IMR-90 (cell line): ENCODE measurements around the gene CENPX. TPM values are rescaled to one million over a fixed set of nuclear protein-coding genes. Genes with fewer than 3 reads are reported as not detected.

ENCODE experiments used
- ATAC-seq: fragments of 200-7000 bp; cut with Tn5 transposase; 2 replicates; pipeline ENCODE4 v1.9.1; 2020; ENCODE audit warnings: low read depth, mild to moderate bottlenecking, moderate library complexity
- BruUV-seq: library from RNA; stranded (reverse); fragments of 400-500 nt; replicated peaks from 2 replicates; lab custom pipeline; 2021; lab: Mats Ljungman, UMichigan
- CTCF ChIA-PET: fragments of 300-600 bp; formaldehyde crosslinking; extraction: SDS; loops from one replicate; lab custom pipeline; 2021; ENCODE audit warnings: antibody characterized with exemption; lab: Yijun Ruan, JAX
- POLR2A ChIA-PET: fragments of 300-600 bp; sonication (Branson Sonifier 250); formaldehyde crosslinking; loops from one replicate; lab custom pipeline; 2022; ENCODE audit warnings: antibody characterized with exemption; ENCODE audit not compliant: unreplicated experiment; lab: Charles Lee
- DNase-seq: peaks from one replicate; pipeline ENCODE4 v3.0.0; 2013
- H2AFZ ChIP-seq: replicated peaks from 2 replicates; pipeline ENCODE3; 2013; ENCODE audit warnings: low read length, mild to moderate bottlenecking; ENCODE audit not compliant: poor library complexity
- H2AK5ac ChIP-seq: 2 replicates; pipeline ENCODE4 v1.6.1; 2013; ENCODE audit warnings: low read depth, low read length, inconsistent platforms
- H2AK9ac ChIP-seq: replicated peaks from 2 replicates; pipeline ENCODE3; 2013; ENCODE audit warnings: mild to moderate bottlenecking, low read depth, low read length, moderate library complexity; ENCODE audit not compliant: poor library complexity
- H2BK120ac ChIP-seq: 2 replicates; pipeline ENCODE4 v1.6.1; 2013; ENCODE audit warnings: low read depth, low read length, inconsistent platforms
- H2BK15ac ChIP-seq: 3 replicates; pipeline ENCODE4 v1.6.1; 2013; ENCODE audit warnings: low read depth, low read length, inconsistent platforms
- H2BK20ac ChIP-seq: 2 replicates; pipeline ENCODE4 v1.6.1; 2013; ENCODE audit warnings: low read depth, mild to moderate bottlenecking, inconsistent platforms, low read length, moderate library complexity
- H2BK5ac ChIP-seq: 2 replicates; pipeline ENCODE4 v1.6.1; 2013; ENCODE audit warnings: mild to moderate bottlenecking, low read depth, low read length, inconsistent platforms; ENCODE audit not compliant: poor library complexity, severe bottlenecking
- H3K14ac ChIP-seq: replicated peaks from 2 replicates; pipeline ENCODE4 v1.6.1; 2013; ENCODE audit warnings: low read depth, low read length, inconsistent platforms
- H3K18ac ChIP-seq: 2 replicates; pipeline ENCODE4 v1.6.1; 2013; ENCODE audit warnings: low read depth, low read length, control low read depth
- H3K23ac ChIP-seq: 2 replicates; pipeline ENCODE4 v1.6.1; 2013; ENCODE audit warnings: low read depth, low read length, inconsistent platforms
- H3K27ac ChIP-seq: 2 replicates; pipeline ENCODE4 v1.5.1; 2013; ENCODE audit warnings: mild to moderate bottlenecking, control low read depth, low read length; ENCODE audit not compliant: insufficient read depth
- H3K27me3 ChIP-seq: 2 replicates; pipeline ENCODE4 v1.6.1; 2013; ENCODE audit warnings: low read length; ENCODE audit not compliant: control insufficient read depth, insufficient read depth
- H3K36me3 ChIP-seq: 2 replicates; pipeline ENCODE4 v1.6.1; 2013; ENCODE audit warnings: low read length, mixed read lengths; ENCODE audit not compliant: control insufficient read depth, insufficient read depth
- H3K4ac ChIP-seq: 2 replicates; pipeline ENCODE4 v1.6.1; 2013; ENCODE audit warnings: low read depth, low read length, inconsistent platforms
- H3K4me1 ChIP-seq: 2 replicates; pipeline ENCODE4 v1.6.1; 2013; ENCODE audit warnings: low read length, mixed read lengths; ENCODE audit not compliant: control insufficient read depth, insufficient read depth
- H3K4me2 ChIP-seq: 2 replicates; pipeline ENCODE4 v1.6.1; 2013; ENCODE audit warnings: low read depth, mild to moderate bottlenecking, control low read depth, low read length, moderate library complexity
- H3K4me3 ChIP-seq: 2 replicates; pipeline ENCODE4 v1.5.1; 2013; ENCODE audit warnings: low read depth, mild to moderate bottlenecking, control low read depth, low read length, moderate library complexity; ENCODE audit not compliant: insufficient read depth
- H3K56ac ChIP-seq: 2 replicates; pipeline ENCODE4 v1.6.1; 2013; ENCODE audit warnings: low read length, inconsistent platforms; ENCODE audit not compliant: insufficient read depth; ENCODE audit errors: extremely low read depth
- H3K79me1 ChIP-seq, 2 experiments: 2 replicates each; pipeline ENCODE4 v1.6.1; 2013; ENCODE audit warnings: low read length in 2 of 2, inconsistent platforms in 1 of 2, low read depth in 1 of 2
- H3K9ac ChIP-seq: 2 replicates; pipeline ENCODE4 v1.6.1; 2013; ENCODE audit warnings: low read depth, low read length, control low read depth
- H3K9me1 ChIP-seq: 2 replicates; pipeline ENCODE4 v1.6.1; 2013; ENCODE audit warnings: low read length, inconsistent platforms; ENCODE audit not compliant: insufficient read depth
- H3K9me3 ChIP-seq: 2 replicates; pipeline ENCODE4 v1.6.1; 2013; ENCODE audit warnings: low read length; ENCODE audit not compliant: control insufficient read depth, insufficient read depth
- H4K20me1 ChIP-seq: 2 replicates; pipeline ENCODE4 v1.6.1; 2013; ENCODE audit warnings: low read length, inconsistent platforms; ENCODE audit not compliant: insufficient read depth
- H4K5ac ChIP-seq: 2 replicates; pipeline ENCODE4 v1.6.1; 2013; ENCODE audit warnings: mild to moderate bottlenecking, low read depth, low read length, control low read depth
- H4K8ac ChIP-seq, 2 experiments: 2 replicates each; pipeline ENCODE4 v1.6.1; 2013; ENCODE audit warnings: low read depth in 2 of 2, low read length in 2 of 2, control low read depth in 1 of 2, inconsistent platforms in 1 of 2
- H4K91ac ChIP-seq: 2 replicates; pipeline ENCODE4 v1.6.1; 2013; ENCODE audit warnings: low read depth, low read length, inconsistent platforms; ENCODE audit not compliant: insufficient read depth
- CEBPB ChIP-seq: IDR thresholded peaks from 2 replicates; pipeline ENCODE4 v1.6.1; 2012; ENCODE audit warnings: low read depth, low read length, improper control_type of control experiment
- CHD1 ChIP-seq: IDR thresholded peaks from 2 replicates; pipeline ENCODE4 v1.6.1; 2012; ENCODE audit warnings: low read depth, low read length, improper control_type of control experiment
- FOS ChIP-seq: fragments of 150-350 bp; IDR thresholded peaks from 2 replicates; pipeline ENCODE4 v1.6.1; 2016; ENCODE audit warnings: low read depth, low read length
- MAZ ChIP-seq: IDR thresholded peaks from 2 replicates; pipeline ENCODE4 v1.6.1; 2012; ENCODE audit warnings: low read depth, mild to moderate bottlenecking, low read length, improper control_type of control experiment, moderate library complexity, borderline replicate concordance
- MXI1 ChIP-seq: IDR thresholded peaks from 2 replicates; pipeline ENCODE4 v1.6.1; 2012; ENCODE audit warnings: low read depth, mild to moderate bottlenecking, low read length, moderate library complexity, borderline replicate concordance
- POLR2A ChIP-seq: IDR thresholded peaks from 2 replicates; pipeline ENCODE4 v1.6.1; 2012; ENCODE audit warnings: mild to moderate bottlenecking, low read depth, low read length
- RAD21 ChIP-seq: IDR thresholded peaks from 2 replicates; pipeline ENCODE4 v1.6.1; 2012; ENCODE audit warnings: low read length, improper control_type of control experiment
- RCOR1 ChIP-seq: IDR thresholded peaks from 2 replicates; pipeline ENCODE4 v1.6.1; 2012; ENCODE audit warnings: mild to moderate bottlenecking, low read length, improper control_type of control experiment; ENCODE audit not compliant: insufficient replicate concordance
- SMC3 ChIP-seq: fragments of 150-350 bp; IDR thresholded peaks from 2 replicates; pipeline ENCODE4 v1.6.1; 2016; ENCODE audit warnings: low read depth, mild to moderate bottlenecking, antibody characterized with exemption, low read length, moderate library complexity
- USF2 ChIP-seq: fragments of 150-350 bp; IDR thresholded peaks from 2 replicates; pipeline ENCODE4 v1.6.1; 2017; ENCODE audit warnings: mild to moderate bottlenecking, antibody characterized with exemption, low read length, low read depth
- WGBS, 2 experiments: methylation state at CpG; one replicate each; pipeline versions ENCODE4 v1.1.5 to v1.1.7; 2013; ENCODE audit warnings: missing lambda C conversion rate in 2 of 2; ENCODE audit not compliant: insufficient read length in 1 of 2; ENCODE audit errors: extremely low coverage in 2 of 2; 5-methylcytosine and 5-hydroxymethylcytosine counted together
- dilution Hi-C: fragments of 300-500 bp; cut with HindIII; formaldehyde crosslinking; loops from one replicate; pipeline ENCODE4 v1.14.3; 2018; ENCODE audit warnings: low sequenced_read_pairs; ENCODE audit not compliant: unreplicated experiment
- in situ Hi-C: fragments of 300-500 bp; cut with MboI; formaldehyde crosslinking; loops from 3 replicates; pipeline ENCODE4 v1.14.3; 2019; ENCODE audit warnings: low sequenced_read_pairs, inconsistent platforms, mixed read lengths
- intact Hi-C: fragments of 100-400 bp; cut with micrococcal nuclease; formaldehyde crosslinking; loops from 2 replicates; pipeline ENCODE4 v1.10.0; 2022
- polyA plus RNA-seq, 3 experiments: library from polyadenylated mRNA; depleted of rRNA; stranded (reverse); fragments of >200 nt; gene quantifications; 2 replicates each; pipeline ENCODE4 v1.2.3, GENCODE V29; 2012; ENCODE audit warnings: low replicate concordance in 1 of 3
- total RNA-seq: library from RNA; depleted of rRNA; stranded (reverse); fragments of >200 nt; gene quantifications from 2 replicates; pipeline ENCODE4 v1.2.3, GENCODE V29; 2012
- TF ChIP-seq, protein P1 (sequence below): fragments of 150-350 bp; IDR thresholded peaks from 2 replicates; pipeline ENCODE4 v1.6.1; 2016; ENCODE audit warnings: low read depth, mild to moderate bottlenecking, low read length, moderate library complexity, borderline replicate concordance

Gene CENPX
- total and polyA plus RNA-seq, 2 of the 4 experiments (the other 2 are of a cell fraction), result 44.8 to 86.8 TPM

DNA sequence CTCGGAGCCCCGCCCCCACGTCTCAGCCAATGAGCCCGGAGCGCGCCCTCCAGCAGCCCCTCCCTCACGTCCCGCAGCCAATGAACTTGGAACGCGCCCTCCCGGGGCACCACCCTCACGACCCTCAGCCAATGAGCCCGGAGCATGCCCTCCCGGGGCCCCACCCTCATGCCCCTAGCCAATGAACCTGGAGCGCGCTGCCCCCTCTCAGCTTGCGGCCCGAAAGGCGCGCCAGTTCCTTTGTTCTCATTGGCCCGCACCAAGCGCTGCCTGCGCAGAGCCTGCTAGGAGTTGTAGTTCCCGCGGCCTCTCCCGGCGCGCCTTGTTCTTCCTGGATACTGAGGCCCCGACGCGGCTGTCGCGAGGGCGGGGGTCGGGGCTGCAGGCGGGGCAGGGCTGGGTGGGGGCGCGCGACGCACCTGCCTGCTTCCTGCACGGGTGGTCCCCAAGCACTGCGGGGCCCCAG is 336 bp upstream of the CENPX start, which contains the start of gene LRRC45:
LRRC45 (plus strand) TSS at position 325 of the 466 bp plus-strand sequence. CDS start 339 bp downstream, outside the sequence.
- Histone ChIP-seq H2AK5ac (peak within 1 kb of the TSS; percentile 70), H3K4me2 (peak within 1 kb of the TSS; percentile 99), H2BK120ac (no peak within 1 kb of the TSS; the same call in 1 of the 2 replicates), H3K9ac (peak within 1 kb of the TSS; percentile 81), H2BK20ac (no peak within 1 kb of the TSS), H3K27ac (peak within 1 kb of the TSS; percentile 51; the same call in 1 of the 2 replicates), H4K91ac (peak within 1 kb of the TSS; percentile 1; the same call in 1 of the 2 replicates), H3K79me1 (peaks cover 12 to 46% of the 10 kb centered on the region in 2 experiments), H3K14ac (peak within 1 kb of the TSS; percentile 23; the same call in 1 of the 2 replicates), H2BK5ac (no peak within 1 kb of the TSS), H3K9me3 (no peaks in the 10 kb centered on the region), H3K27me3 (no peaks in the 10 kb centered on the region), H2BK15ac (no peak within 1 kb of the TSS), H2AFZ (peak within 1 kb of the TSS; percentile 98), H3K23ac (peak within 1 kb of the TSS; percentile 70), H3K4me3 (peak within 1 kb of the TSS; percentile 92), H3K36me3 (peaks cover 5% of the 10 kb centered on the region; the same call in 1 of the 2 replicates), H3K4ac (peak within 1 kb of the TSS; percentile 64), H4K5ac (no peak within 1 kb of the TSS), H3K18ac (no peak within 1 kb of the TSS), H2AK9ac (peak within 1 kb of the TSS; percentile 90), H4K20me1 (peaks cover 24% of the 10 kb centered on the region), H3K4me1 (peaks cover 13% of the 10 kb centered on the region), H3K56ac (peak within 1 kb of the TSS; percentile 59; the same call in 1 of the 2 replicates), H4K8ac (peak within 1 kb of the TSS; percentile 67 to 78; a peak in 2 of 4 replicates), H3K9me1 (no peaks in the 10 kb centered on the region)
- in situ Hi-C loops, result no loop called here
- ChIA-PET CTCF (interaction anchor here (1.0 to 1.3 kb wide), 2 partner anchors 15 to 64 kb away, joined by 3 to 11 read pairs; partner anchors contain the start of gene DCXR), POLR2A (no interaction called here)
- TF ChIP-seq FOS (peak; percentile 30; the same call in 1 of the 2 replicates), MAZ (peak; percentile 92; the same call in 1 of the 2 replicates), SMC3 (no peak), CEBPB (no peak), RCOR1 (no peak), RAD21 (no peak), POLR2A (no peak), USF2 (peak; percentile 39), CHD1 (no peak), MXI1 (0 out of 2 replicates have a peak, but pooled peaks have one; percentile 29)
- TF ChIP-seq, protein P1, sequence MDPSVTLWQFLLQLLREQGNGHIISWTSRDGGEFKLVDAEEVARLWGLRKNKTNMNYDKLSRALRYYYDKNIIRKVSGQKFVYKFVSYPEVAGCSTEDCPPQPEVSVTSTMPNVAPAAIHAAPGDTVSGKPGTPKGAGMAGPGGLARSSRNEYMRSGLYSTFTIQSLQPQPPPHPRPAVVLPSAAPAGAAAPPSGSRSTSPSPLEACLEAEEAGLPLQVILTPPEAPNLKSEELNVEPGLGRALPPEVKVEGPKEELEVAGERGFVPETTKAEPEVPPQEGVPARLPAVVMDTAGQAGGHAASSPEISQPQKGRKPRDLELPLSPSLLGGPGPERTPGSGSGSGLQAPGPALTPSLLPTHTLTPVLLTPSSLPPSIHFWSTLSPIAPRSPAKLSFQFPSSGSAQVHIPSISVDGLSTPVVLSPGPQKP, result no peak
- 0% methylated on average over 27 of the region's 42 CpGs; no CpG with 5 or more reads in 1 of the 2 experiments for WGBS, 2 experiments
- BruUV-seq, result no TSS peak
- intact Hi-C loops, result loop anchor here (2.0 kb wide), 1 partner anchor 150 kb away; no protein-coding TSS in a partner anchor
- dilution Hi-C loops, result no loop called here
- ATAC-seq, result peak; percentile 95
- DNase-seq, result peak; percentile 99
